H1 (cell line): ENCODE data around the gene UBASH3A. TPM values are rescaled to one million over a fixed set of nuclear protein-coding genes. Genes with fewer than 3 reads are reported as not detected.

ENCODE experiments used
- CREB1 ChIP-seq: IDR thresholded peaks from 2 replicates; pipeline ENCODE4 v1.6.1; 2012; ENCODE audit warnings: inconsistent platforms
- CTCF ChIP-seq, 3 experiments: IDR thresholded peaks; 1 replicate in 2 of 3; 2 replicates in 1 of 3; pipeline versions ENCODE4 v1.5.1 to v1.6.1; 2011; ENCODE audit warnings: low read length in 3 of 3, mild to moderate bottlenecking in 3 of 3, inconsistent platforms in 2 of 3, low read depth in 1 of 3, moderate library complexity in 1 of 3; ENCODE audit not compliant: insufficient read depth in 1 of 3; ENCODE audit errors: control extremely low read depth in 1 of 3
- GABPA ChIP-seq: IDR thresholded peaks from 2 replicates; pipeline ENCODE4 v1.6.1; 2011; ENCODE audit warnings: mild to moderate bottlenecking, low read length, moderate library complexity, borderline replicate concordance; ENCODE audit not compliant: insufficient read depth
- HDAC2 ChIP-seq, 2 experiments: fragments of 300-600 bp in 1 of 2; sonication (generic) in 1 of 2; IDR thresholded peaks; 2 replicates each; pipeline ENCODE4 v1.6.1; 2011 to 2012; ENCODE audit warnings: low read depth in 2 of 2, low read length in 2 of 2, mild to moderate bottlenecking in 2 of 2, moderate library complexity in 2 of 2, borderline replicate concordance in 1 of 2, inconsistent platforms in 1 of 2
- RAD21 ChIP-seq, 2 experiments: IDR thresholded peaks in 1 of 2; conservative IDR thresholded peaks in 1 of 2; 2 replicates each; pipeline ENCODE4 v1.6.1; 2011; ENCODE audit warnings: low read depth in 2 of 2, low read length in 2 of 2, improper control_type of control experiment in 1 of 2, inconsistent platforms in 1 of 2, mild to moderate bottlenecking in 1 of 2, moderate library complexity in 1 of 2
- TAF1 ChIP-seq: IDR thresholded peaks from 2 replicates; pipeline ENCODE4 v1.6.1; 2011; ENCODE audit warnings: mild to moderate bottlenecking, low read depth, low read length
- polyA plus RNA-seq, 7 experiments: library from polyadenylated mRNA; depleted of rRNA in 3 of 7; stranded (reverse) in 5 of 7; unstranded in 2 of 7; fragments of >200 nt in 5 of 7; fragments of 200-250 nt in 2 of 7; gene quantifications; 1 replicate in 5 of 7; 2 replicates in 1 of 7; 4 replicates in 1 of 7; pipeline versions ENCODE4 v1.2.1 to v1.2.3, GENCODE V29; 2011 to 2013; ENCODE audit warnings: missing spikeins in 2 of 7, mixed read lengths in 2 of 7
- total RNA-seq: library from RNA; stranded (reverse); fragmentation: NEBNext Ultra II Directional; extraction: Animal tissue kit (Norgen Biotek cat#: 25700); gene quantifications from 2 replicates; pipeline ENCODE4 v1.2.1, GENCODE V29; 2021
- TF ChIP-seq, protein P1 (sequence below): IDR thresholded peaks from 2 replicates; pipeline ENCODE4 v1.6.1; 2011; ENCODE audit warnings: low read length, improper control_type of control experiment

Gene UBASH3A
- total and polyA plus RNA-seq, 2 of the 8 experiments (the other 6 are each of a cell fraction or from before 2014, with no cell fraction given) = not detected

DNA sequence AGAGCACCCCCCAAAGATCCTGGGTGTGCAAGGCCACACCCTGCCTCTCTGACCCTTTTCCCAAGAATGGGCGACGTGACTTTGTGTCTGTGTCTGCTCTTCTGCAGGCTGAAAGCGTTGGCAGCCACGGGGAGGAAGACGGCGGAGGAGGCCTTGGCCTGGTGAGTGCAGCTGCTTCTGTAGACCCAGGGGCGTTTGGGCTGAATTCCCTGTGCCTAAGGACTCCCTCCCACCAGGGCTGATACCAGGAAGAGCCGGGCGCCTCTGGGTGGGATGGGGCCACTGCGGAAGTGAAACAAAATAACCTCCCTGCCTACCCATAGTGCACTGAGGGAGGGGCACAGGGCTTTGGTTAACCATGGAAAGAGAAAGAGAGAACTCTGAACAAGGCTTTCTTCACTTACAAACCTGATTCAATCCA is 2.5 kb downstream of the UBASH3A start (continued):
- TF ChIP-seq CTCF (IDR thresholded peaks at IDR 0.05; ENCODE audit: control extremely low read depth in 1 of 3, insufficient read depth in 1 of 3, low read depth in 1 of 3, low read length in 3 of 3) (no peak), GABPA (no peak), RAD21 (IDR thresholded peaks at IDR 0.05 in 1 of 2, conservative IDR thresholded peaks at IDR 0.05 in 1 of 2; ENCODE audit: low read depth in 2 of 2, low read length in 2 of 2) (no peak), TAF1 (no peak), HDAC2 (IDR thresholded peaks at IDR 0.05; ENCODE audit: borderline replicate concordance in 1 of 2, low read depth in 2 of 2, low read length in 2 of 2) (no peak), CREB1 (no peak)
- TF ChIP-seq, protein P1, sequence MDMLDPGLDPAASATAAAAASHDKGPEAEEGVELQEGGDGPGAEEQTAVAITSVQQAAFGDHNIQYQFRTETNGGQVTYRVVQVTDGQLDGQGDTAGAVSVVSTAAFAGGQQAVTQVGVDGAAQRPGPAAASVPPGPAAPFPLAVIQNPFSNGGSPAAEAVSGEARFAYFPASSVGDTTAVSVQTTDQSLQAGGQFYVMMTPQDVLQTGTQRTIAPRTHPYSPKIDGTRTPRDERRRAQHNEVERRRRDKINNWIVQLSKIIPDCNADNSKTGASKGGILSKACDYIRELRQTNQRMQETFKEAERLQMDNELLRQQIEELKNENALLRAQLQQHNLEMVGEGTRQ = no peak
